Thoracic aorta (tissue), 2 donors: ENCODE measurements around the gene LRCH1. TPM values are rescaled to one million over a fixed set of nuclear protein-coding genes. Genes with fewer than 3 reads are reported as not detected.
"Not testable (repeated sequence)": the region's sequence is repeated elsewhere in the genome, so short reads cannot be mapped to it uniquely, and the experiment has no call there.

ENCODE experiments used
- ATAC-seq: fragments of 150-250 bp; one replicate; pipeline ENCODE4 v1.8.0; 2017; ENCODE audit warnings: low read depth; ENCODE audit not compliant: insufficient number of reproducible peaks, low FRiP score
- DNase-seq: peaks from one replicate; pipeline ENCODE4 v3.0.0-alpha.2; 2020; ENCODE audit warnings: low spot score
- H3K27ac ChIP-seq, 2 donors: fragments of 200-600 bp; sonication (generic); 1 replicate in 1 of 2; 2 replicates in 1 of 2; pipeline ENCODE4 v1.5.1; 2016; ENCODE audit warnings: mild to moderate bottlenecking in 2 of 2, moderate library complexity in 2 of 2
- H3K27me3 ChIP-seq: fragments of 200-600 bp; sonication (generic); replicated peaks from 2 replicates; pipeline ENCODE4 v1.6.0; 2016; ENCODE audit warnings: mild to moderate bottlenecking; ENCODE audit not compliant: insufficient read depth
- H3K36me3 ChIP-seq: fragments of 200-600 bp; sonication (generic); one replicate; pipeline ENCODE4 v1.5.1; 2016
- H3K4me1 ChIP-seq, 2 donors: fragments of 200-600 bp; sonication (generic); 1 replicate in 1 of 2; 2 replicates in 1 of 2; pipeline versions ENCODE4 v1.5.1 to v1.6.0; 2016; ENCODE audit warnings: low read depth in 2 of 2, mild to moderate bottlenecking in 1 of 2; ENCODE audit not compliant: control insufficient read depth in 1 of 2
- H3K4me3 ChIP-seq: fragments of 200-600 bp; sonication (generic); 2 replicates; pipeline ENCODE4 v1.5.1; 2016; ENCODE audit warnings: mild to moderate bottlenecking
- H3K9me3 ChIP-seq: fragments of 200-600 bp; sonication (generic); 2 replicates; pipeline ENCODE4 v1.5.1; 2016
- total RNA-seq, 2 donors: library from RNA; depleted of rRNA; stranded (reverse); fragments of >200 nt; gene quantifications; one replicate each; pipeline versions ENCODE4 v1.1.0 to v1.2.3, GENCODE V29; 2016
- TF ChIP-seq, protein P1 (sequence below): fragments of 200-600 bp; sonication (generic); IDR thresholded peaks from one replicate; pipeline ENCODE4 v1.5.1; 2019; ENCODE audit warnings: antibody characterized with exemption

The LRCH1 gene
- total RNA-seq, 2 donors from 2014 or later = 29.4 to 38.9 TPM

GRCh38 chr13:46749951-46750350 is 197.0 kb downstream of the LRCH1 start:
- Histone ChIP-seq H3K27ac (peak overlapping the region in 1 of 2 donors; percentile 17), H3K9me3 (no peaks in the 10 kb centered on the region), H3K27me3 (no peaks in the 10 kb centered on the region), H3K4me3 (no peak overlapping the region), H3K4me1 (peaks cover 0 to 19% of the 10 kb centered on the region in 2 donors), H3K36me3 (peaks cover 14% of the 10 kb centered on the region)
- DNase-seq (no peak), ATAC-seq (no peak)
- TF ChIP-seq, protein P1, sequence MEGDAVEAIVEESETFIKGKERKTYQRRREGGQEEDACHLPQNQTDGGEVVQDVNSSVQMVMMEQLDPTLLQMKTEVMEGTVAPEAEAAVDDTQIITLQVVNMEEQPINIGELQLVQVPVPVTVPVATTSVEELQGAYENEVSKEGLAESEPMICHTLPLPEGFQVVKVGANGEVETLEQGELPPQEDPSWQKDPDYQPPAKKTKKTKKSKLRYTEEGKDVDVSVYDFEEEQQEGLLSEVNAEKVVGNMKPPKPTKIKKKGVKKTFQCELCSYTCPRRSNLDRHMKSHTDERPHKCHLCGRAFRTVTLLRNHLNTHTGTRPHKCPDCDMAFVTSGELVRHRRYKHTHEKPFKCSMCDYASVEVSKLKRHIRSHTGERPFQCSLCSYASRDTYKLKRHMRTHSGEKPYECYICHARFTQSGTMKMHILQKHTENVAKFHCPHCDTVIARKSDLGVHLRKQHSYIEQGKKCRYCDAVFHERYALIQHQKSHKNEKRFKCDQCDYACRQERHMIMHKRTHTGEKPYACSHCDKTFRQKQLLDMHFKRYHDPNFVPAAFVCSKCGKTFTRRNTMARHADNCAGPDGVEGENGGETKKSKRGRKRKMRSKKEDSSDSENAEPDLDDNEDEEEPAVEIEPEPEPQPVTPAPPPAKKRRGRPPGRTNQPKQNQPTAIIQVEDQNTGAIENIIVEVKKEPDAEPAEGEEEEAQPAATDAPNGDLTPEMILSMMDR = no peak

- ATAC-seq (no peak), DNase-seq (no peak)
- Histone ChIP-seq H3K27me3 (no peaks in the 10 kb centered on the region), H3K4me1 (peaks cover 6 to 27% of the 10 kb centered on the region in 2 donors), H3K27ac (peak overlapping the region in 1 of 2 donors; percentile 7), H3K36me3 (peaks cover 4% of the 10 kb centered on the region), H3K4me3 (no peak overlapping the region), H3K9me3 (no peaks in the 10 kb centered on the region)
- TF ChIP-seq, protein P1 = no peak
Observed at GRCh38 chr13:46751811-46752635, 199.1 kb downstream of the LRCH1 start.

DNA sequence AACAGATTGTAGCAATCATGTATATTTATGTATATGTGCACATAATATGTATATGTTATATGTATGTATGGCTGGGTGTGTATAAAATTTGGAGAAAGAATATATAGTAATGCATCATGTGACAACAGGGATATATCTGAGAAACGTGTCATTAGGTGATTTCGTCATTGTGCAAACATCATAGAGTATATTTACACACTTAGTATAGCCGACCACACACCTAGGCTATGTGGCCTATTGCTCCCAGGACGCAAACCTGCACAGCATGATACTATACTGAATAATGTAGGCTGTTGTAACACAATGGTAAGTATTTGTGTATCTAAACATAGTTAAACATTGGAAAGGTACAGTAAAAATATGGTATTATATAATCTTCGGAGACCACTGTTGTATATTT is 200.2 kb downstream of the LRCH1 start:
- no peak overlapping the region for H3K27ac ChIP-seq
- DNase-seq = no peak
- no peaks in the 10 kb centered on the region for H3K36me3 ChIP-seq
- H3K27me3 ChIP-seq = no peaks in the 10 kb centered on the region
- TF ChIP-seq, protein P1 = no peak
- H3K4me1 ChIP-seq = peaks cover 14 to 38% of the 10 kb centered on the region in 2 donors
- H3K9me3 ChIP-seq = no peaks in the 10 kb centered on the region
- no peak overlapping the region for H3K4me3 ChIP-seq
- no peak for ATAC-seq

DNA sequence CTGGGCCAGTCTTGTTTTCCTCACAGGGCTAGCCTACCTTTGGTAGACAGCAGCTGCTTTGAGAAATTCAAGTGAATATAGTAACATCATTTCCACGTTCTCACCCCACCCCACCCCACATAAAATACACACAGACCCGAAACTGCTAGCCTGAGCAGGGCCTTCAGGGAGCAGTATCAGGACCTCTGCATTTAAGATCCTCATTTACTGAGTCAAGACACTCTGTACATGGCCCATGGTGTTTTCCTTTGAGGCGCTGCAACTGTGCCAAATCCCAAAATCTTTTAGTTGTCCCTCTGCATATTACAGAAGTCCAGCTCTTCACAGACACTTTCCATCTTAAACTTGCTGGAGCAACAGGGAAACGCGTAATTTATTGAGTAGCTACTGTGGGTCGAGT is 200.9 kb downstream of the LRCH1 start:
- no peaks in the 10 kb centered on the region for H3K27me3 ChIP-seq
- H3K27ac ChIP-seq = no peak overlapping the region
- TF ChIP-seq, protein P1 = no peak
- peaks cover 14 to 46% of the 10 kb centered on the region in 2 donors for H3K4me1 ChIP-seq
- H3K36me3 ChIP-seq = no peaks in the 10 kb centered on the region
- H3K4me3 ChIP-seq = no peak overlapping the region
- DNase-seq = no peak
- ATAC-seq = no peak
- no peaks in the 10 kb centered on the region for H3K9me3 ChIP-seq

DNA sequence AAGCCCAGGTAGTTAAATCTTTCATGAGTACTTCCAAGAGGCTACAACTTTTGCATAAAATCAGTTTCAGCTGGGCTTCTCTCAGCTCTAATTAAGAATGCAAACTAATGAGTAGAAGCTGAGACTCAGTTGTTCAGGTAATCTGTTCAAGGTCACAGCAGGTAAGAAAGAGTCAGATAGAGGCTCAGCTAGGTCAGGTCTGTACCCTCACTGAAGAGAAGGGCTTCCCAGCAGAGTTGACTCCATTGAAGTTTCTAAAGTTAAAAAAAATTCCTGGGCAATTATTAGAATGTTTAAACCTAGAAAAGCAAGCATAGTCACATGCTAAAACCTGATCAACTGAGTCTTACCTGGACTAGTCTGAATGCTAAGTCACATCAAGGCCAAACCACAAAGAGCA is 201.8 kb downstream of the LRCH1 start:
- ATAC-seq (no peak), DNase-seq (no peak)
- Histone ChIP-seq H3K36me3 (no peaks in the 10 kb centered on the region), H3K9me3 (no peaks in the 10 kb centered on the region), H3K4me1 (peaks cover 21 to 53% of the 10 kb centered on the region in 2 donors), H3K27me3 (no peaks in the 10 kb centered on the region), H3K4me3 (no peak overlapping the region), H3K27ac (no peak overlapping the region)
- TF ChIP-seq, protein P1 = no peak

- H3K9me3 ChIP-seq, H3K4me3 ChIP-seq, DNase-seq, H3K27ac ChIP-seq, H3K36me3 ChIP-seq, ATAC-seq, H3K27me3 ChIP-seq: not testable (repeated sequence)
- H3K4me1 ChIP-seq = peaks cover 25 to 54% of the 10 kb centered on the region in 2 donors
Observed at GRCh38 chr13:46755508-46755907, 202.5 kb downstream of the LRCH1 start.
